Measurements from ENCODE around the gene SOX8. TPM values are rescaled to one million over a fixed set of nuclear protein-coding genes. Genes with fewer than 3 reads are reported as not detected.

SOX8 gene
- total RNA-seq, 4 donors from 2014 or later: 0.15 to 0.78 (median 0.27) TPM; not detected in 1

DNA sequence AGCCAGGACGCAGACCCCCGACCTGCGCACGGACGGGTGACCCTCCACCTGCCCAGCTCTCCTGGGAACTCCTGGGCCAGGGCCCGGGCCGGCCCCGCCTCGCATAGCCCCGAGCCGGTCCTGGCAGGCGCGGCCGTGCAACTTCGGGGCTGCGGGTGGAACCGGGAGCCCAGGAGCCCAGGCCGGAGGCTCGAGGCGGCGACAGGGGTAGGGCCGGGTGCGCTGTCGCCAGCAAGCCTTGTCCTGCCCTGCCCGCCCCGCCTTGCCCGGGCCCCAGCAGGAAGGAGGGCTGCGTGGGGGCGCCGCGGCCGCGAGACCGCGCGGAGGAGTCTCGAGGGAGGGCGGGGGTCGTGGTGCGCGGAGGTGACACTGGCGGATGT, 11.2 kb upstream of the SOX8 start:
- H3K27ac ChIP-seq: peak overlapping the region in 2 of 3 donors; percentile 51 to 71
- no peak for TF ChIP-seq POLR2A (IDR thresholded peaks at IDR 0.05)
- TF ChIP-seq, protein P1, sequence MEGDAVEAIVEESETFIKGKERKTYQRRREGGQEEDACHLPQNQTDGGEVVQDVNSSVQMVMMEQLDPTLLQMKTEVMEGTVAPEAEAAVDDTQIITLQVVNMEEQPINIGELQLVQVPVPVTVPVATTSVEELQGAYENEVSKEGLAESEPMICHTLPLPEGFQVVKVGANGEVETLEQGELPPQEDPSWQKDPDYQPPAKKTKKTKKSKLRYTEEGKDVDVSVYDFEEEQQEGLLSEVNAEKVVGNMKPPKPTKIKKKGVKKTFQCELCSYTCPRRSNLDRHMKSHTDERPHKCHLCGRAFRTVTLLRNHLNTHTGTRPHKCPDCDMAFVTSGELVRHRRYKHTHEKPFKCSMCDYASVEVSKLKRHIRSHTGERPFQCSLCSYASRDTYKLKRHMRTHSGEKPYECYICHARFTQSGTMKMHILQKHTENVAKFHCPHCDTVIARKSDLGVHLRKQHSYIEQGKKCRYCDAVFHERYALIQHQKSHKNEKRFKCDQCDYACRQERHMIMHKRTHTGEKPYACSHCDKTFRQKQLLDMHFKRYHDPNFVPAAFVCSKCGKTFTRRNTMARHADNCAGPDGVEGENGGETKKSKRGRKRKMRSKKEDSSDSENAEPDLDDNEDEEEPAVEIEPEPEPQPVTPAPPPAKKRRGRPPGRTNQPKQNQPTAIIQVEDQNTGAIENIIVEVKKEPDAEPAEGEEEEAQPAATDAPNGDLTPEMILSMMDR (IDR thresholded peaks at IDR 0.05): no peak
- H3K36me3 ChIP-seq: no peaks in the 10 kb centered on the region
- no peaks in the 10 kb centered on the region for H3K9me3 ChIP-seq
- peaks cover 15 to 27% of the 10 kb centered on the region in 2 donors for H3K4me1 ChIP-seq
- no peaks in the 10 kb centered on the region for H3K27me3 ChIP-seq
- WGBS, 2 donors: 0% methylated on average over 4 of the region's 42 CpGs; no CpG with 5 or more reads in 1 of the 2 donors
- intact Hi-C loops (cut with DNase I): no loop called here
- peak overlapping the region; percentile 67 to 93 (median 83) for H3K4me3 ChIP-seq (replicated peaks in 1 of 3)
- peak in 1 of 2 donors; percentile 29 for DNase-seq

DNA sequence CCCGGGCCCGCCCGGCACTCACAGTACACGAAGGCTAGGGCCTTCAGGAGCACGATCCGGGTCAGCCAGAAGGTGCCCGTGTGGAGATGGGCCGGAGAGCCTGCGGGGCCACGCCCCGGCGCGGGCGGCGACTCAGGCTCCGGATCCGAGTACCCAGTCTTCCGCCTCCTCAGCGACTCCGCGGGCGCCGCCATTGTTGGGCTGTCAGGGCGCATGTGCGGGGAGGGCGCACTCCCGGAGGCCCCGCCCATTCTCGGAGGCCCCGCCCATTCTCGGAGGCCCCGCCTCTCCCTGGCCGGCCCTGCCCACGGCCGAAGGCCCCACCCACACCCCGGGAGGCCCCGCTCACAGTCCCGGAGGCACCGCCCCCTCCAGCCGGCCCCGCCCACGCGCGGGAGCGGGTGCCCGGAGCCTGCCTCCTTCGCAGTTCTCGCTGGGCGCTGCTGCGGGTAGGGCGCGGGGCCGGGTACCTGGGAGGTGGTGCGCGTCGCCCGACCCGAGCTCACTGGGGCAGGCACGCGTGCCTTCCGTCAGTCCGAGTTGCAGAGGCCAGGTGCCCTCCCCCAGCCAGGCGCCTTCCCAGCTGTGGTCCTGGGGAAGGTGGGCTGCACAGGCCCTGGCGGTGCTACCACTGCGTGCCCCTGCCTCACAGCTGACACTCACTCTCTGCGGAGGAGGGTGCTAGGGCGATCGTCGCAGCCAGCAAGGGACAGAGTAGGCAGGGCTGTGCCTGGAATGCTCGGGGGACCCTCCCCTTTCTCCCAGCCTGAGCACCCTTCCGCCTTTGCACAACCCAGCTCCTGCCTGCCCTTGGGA, 10.6 kb upstream of the SOX8 start, which contains the start of gene LMF1:
LMF1 (minus strand) TSS at position 219 of the 816 bp plus-strand sequence; CDS start at position 215, 4 bp downstream.
- Histone ChIP-seq H3K4me1 (peaks cover 15 to 27% of the 10 kb centered on the region in 2 donors), H3K9me3 (no peaks in the 10 kb centered on the region), H3K36me3 (no peaks in the 10 kb centered on the region), H3K27me3 (no peaks in the 10 kb centered on the region), H3K27ac (peak within 1 kb of the TSS in 2 of 3 donors; percentile 51 to 71), H3K4me3 (replicated peaks in 1 of 3) (peak within 1 kb of the TSS; percentile 67 to 93 (median 83))
- intact Hi-C loops (cut with DNase I): no loop called here
- peak in 1 of 2 donors; percentile 79 for TF ChIP-seq POLR2A (IDR thresholded peaks at IDR 0.05)
- TF ChIP-seq, protein P1 (IDR thresholded peaks at IDR 0.05): no peak
- 15 to 64% methylated on average over 4 to 6 of the region's 71 CpGs for WGBS, 2 donors
- DNase-seq: peak; percentile 85 to 90

DNA sequence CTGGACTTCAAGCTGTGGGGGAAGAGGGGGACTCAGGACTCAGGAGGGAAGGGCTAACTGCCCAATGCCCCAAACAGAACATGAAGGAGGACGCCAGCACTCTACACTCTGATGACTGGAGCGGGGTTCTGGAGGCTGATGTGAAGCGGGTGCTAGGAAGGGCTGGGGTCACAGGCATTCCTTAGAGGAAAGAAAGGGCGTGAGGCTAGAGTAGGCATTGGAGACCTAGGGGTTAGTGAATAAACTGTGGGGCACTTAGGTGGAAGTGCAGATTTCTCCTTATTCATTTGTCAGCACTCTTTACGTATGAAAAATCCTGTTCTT, 10.0 kb upstream of the SOX8 start:
- H3K36me3 ChIP-seq: no peaks in the 10 kb centered on the region
- TF ChIP-seq, protein P1 (IDR thresholded peaks at IDR 0.05): no peak
- no peak for TF ChIP-seq POLR2A (IDR thresholded peaks at IDR 0.05)
- peaks cover 15 to 27% of the 10 kb centered on the region in 2 donors for H3K4me1 ChIP-seq
- H3K9me3 ChIP-seq: no peaks in the 10 kb centered on the region
- no peak for DNase-seq
- no peak overlapping the region for H3K4me3 ChIP-seq (replicated peaks in 1 of 3)
- WGBS, 2 donors: 94 to 97% methylated on average over 5 of the region's 5 CpGs
- no peak overlapping the region for H3K27ac ChIP-seq
- no peaks in the 10 kb centered on the region for H3K27me3 ChIP-seq
- intact Hi-C loops (cut with DNase I): no loop called here

DNA sequence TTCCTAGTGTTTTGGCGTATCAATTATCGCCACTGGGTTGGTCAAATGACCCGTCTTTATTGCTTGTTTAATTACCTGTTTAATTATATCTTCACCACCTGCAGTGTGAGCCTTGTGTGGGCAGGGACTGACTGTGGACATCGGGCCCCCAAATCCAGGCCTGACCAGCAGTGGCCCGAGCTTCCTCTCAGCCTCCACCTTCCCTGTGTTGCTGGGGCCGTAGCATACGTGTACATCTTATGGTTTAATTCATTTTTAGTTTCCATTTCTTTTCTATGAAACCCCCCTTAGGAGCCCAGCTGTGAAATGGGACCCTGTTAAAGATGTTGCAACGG, 9.6 kb upstream of the SOX8 start:
- DNase-seq: no peak
- Histone ChIP-seq H3K4me1 (peaks cover 15 to 27% of the 10 kb centered on the region in 2 donors), H3K4me3 (replicated peaks in 1 of 3) (no peak overlapping the region), H3K27me3 (no peaks in the 10 kb centered on the region), H3K27ac (no peak overlapping the region), H3K36me3 (no peaks in the 10 kb centered on the region), H3K9me3 (no peaks in the 10 kb centered on the region)
- intact Hi-C loops (cut with DNase I): no loop called here
- 91% methylated on average over 8 of the region's 8 CpGs for WGBS, 2 donors
- TF ChIP-seq POLR2A (IDR thresholded peaks at IDR 0.05): no peak
- TF ChIP-seq, protein P1 (IDR thresholded peaks at IDR 0.05): no peak

DNA sequence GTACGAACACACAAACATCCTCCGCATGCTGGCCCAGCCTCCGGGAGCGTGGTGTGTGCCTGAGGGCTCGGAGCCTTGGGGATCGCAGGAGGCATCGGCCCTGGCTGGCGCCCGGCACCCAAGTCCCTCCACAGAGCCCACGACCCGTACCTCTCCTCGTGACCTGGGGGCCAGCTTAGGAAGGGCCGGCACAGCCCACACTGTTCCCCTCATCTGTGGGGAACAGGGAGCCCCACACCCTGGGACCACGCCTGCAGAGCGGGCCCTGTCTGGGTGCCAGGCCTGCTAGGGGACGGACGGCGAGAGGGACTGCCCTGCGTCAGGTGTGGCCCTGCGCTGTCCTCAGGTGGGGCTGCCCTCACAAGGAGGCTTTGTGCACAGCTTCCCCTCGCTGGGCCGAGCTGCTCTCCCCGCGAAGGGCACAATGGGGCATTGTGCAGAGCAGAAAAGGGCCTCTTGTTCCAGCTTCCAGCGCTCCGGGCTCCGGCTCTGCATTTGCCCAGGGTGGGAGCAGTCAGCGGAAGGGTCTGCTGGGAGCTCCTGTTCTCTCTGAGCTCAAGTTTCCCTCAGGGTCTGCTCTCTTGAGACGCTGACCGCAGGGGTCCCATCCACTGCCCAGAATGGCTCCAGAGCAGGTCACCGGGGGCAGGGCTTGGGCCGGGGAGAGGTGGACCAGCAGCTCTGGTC, 9.1 kb upstream of the SOX8 start:
- Histone ChIP-seq H3K36me3 (no peaks in the 10 kb centered on the region), H3K4me3 (replicated peaks in 1 of 3) (no peak overlapping the region), H3K9me3 (no peaks in the 10 kb centered on the region), H3K27ac (no peak overlapping the region), H3K4me1 (peaks cover 15 to 27% of the 10 kb centered on the region in 2 donors), H3K27me3 (no peaks in the 10 kb centered on the region)
- TF ChIP-seq, protein P1 (IDR thresholded peaks at IDR 0.05): no peak
- no peak for TF ChIP-seq POLR2A (IDR thresholded peaks at IDR 0.05)
- intact Hi-C loops (cut with DNase I): no loop called here
- WGBS, 2 donors: 82% methylated on average over 16 to 25 of the region's 32 CpGs
- DNase-seq: no peak
